GM11168 (cell line): ENCODE measurements around the gene ITPRIPL2.

Experiments
- in situ Hi-C: fragments of 300-500 bp; cut with MboI; formaldehyde crosslinking; loops from one replicate; pipeline ENCODE4 v1.12.0; 2022; ENCODE audit warnings: low sequenced_read_pairs; ENCODE audit not compliant: unreplicated experiment

ITPRIPL2 gene

DNA sequence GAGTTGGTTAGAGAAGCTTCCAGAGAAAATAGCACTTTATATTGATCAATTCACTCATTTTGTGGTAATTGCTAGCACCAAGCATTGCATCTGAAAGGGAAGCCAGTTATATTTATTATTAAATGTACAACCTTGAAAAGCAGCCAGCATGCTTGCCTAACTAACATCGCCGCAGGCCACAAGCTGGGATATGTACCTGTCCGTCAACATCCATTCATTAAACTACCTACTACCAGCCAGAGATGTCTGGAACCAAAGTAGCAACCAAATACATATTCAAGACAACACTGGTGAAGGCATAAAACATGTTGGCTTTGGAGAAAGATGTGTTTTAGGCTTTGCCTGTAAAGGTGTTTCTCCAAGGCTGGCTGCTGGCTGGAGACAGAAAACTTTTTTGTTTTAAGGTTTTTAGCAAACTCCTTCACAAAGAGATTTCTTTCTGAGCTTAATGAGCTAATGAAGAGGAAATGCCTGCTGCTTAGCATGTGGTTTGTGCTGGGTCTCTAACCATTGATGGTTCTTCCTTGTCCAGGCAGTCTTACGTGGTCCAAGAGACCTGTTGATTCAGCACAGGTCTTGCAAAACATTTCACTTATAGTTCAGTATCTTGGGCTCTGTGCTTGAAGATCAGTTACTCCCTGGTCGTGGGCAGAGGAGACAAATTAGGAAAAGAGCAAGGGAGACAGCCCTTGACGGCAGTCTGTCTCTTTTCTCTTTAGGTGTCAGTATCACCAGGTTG, 3.1 kb downstream of the ITPRIPL2 start:
- in situ Hi-C loops: no loop called here

DNA sequence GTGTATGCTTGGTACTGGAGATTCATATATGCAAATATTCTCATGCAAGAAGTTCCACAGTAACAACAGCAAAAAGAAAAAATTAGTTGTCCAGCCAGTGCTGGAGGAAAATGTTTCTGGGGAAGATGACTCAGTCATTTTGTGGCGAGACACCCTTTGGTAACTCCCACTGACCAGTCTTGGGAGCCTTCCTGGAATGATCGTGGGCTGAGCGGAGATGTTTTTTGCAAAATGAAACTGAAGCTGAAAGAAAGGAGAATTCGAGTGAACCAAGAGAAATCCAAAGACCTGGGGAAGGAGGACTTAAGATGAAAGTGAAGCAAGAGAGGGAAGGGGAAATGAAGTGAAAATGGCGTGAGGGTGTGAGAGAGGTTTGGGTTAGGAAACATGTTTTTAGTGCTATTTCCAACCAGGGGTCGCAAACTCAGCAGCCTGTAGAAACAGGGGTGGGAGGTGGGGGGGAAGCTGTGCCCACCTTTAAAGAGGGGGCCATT, 5.2 kb downstream of the ITPRIPL2 start:
- in situ Hi-C loops: no loop called here

DNA sequence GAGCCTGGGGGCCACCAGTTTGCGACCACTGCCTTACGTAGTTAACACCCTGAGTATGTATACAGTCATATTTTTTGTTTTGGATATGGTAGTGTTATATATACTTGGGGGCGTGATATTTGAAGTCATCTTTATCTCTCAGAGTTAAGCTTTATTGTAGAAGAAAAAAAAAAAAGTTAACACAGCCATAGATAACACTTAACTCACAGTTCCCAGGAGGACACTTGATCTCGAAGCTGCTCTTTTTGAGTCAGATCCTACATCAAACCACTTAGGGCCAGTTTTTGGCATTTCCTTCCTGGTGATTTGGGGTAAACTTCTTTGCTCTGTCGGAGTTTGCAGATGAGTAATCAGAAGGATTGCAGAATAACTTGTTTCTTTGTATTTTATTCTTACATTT, 5.8 kb downstream of the ITPRIPL2 start:
- in situ Hi-C loops: no loop called here

DNA sequence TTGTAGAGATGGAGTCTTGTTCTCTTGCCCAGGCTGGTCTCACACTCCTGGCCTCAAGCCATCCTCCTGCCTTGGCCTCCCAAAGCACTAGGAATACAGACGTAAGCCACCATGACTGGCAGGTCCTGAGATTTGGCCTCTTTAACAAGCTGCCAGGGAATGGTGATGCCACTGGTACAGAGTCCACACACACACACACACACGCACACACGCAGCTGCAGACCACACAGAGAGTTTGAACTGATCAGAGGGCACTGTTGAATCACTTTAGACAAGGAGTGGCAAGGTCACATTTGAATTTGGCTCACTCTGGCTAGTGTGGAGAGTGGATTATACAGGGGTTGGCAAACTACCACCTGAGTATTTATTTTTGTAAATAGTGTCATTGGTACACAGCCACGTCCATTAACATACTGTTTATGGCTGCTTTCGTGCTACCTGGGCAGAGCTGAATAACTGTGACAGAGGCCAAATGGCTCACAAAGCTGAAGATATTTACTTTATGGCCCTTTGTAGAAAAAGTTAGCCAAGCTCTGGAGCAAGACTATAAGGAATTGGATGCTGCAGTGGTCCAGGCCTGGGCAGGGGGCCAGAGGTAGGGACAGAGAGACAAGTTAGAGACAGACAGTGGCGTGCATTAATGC, 9.9 kb downstream of the ITPRIPL2 start:
- in situ Hi-C loops: no loop called here

DNA sequence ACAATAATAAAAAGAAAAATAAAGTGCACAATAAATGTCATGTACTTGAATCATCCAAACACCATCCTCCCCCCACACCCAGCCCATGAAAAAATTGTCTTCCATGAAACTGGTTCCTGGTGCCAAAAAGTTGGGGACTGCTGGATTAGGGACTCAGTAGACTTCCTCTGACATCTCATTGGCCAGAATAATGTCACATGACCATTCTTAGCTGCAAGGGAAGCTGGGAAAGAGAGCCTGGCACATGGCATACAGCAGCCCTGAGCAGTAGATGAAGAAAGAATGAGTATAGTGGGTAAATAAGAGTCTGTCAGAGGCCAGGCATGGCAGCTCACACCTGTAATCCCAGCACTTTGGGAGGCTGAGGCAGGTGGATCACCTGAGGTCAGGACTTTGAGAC, 12.5 kb downstream of the ITPRIPL2 start:
- in situ Hi-C loops: no loop called here

DNA sequence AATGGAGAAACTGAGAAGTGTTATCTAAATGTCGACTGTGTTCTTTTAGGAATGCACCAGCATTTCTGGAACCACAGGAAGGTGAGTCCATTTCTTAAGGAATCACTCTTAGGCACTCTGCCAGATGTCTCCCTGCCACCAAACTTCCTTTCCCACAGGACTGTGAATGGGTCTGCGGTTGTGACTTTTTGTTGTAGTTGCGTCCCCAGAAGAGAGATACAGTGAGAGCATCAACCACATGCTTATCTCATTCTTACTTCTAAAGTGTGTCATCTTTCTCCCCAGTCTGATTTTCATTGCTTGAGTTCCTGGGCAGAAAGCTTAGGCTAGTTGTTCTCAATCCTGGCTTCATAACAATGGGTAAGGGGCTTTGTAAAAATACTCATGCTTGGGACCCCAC, 13.4 kb downstream of the ITPRIPL2 start:
- in situ Hi-C loops: no loop called here

DNA sequence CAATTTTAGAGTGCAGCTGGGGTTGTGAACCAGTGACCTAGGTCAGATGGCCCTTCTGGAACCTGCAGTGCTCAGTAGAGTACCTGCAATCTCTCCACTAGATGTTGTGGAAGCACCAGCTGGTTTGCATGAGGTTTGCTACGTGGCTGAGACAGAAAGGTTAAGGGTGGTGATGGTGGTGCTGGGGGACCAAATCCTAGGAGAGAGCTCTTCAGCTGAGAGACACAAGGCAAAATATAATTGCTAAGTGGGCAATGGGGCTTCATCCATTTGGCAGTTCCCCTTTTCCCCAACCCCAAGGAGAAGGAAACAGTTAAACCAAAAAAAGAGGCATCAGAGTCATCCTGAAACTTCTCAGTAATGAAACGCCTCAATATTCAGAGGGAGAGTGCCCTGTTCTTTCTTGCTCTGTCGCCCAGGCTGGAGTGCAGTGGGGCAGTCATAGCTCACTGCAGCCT, 13.9 kb downstream of the ITPRIPL2 start:
- in situ Hi-C loops: no loop called here

DNA sequence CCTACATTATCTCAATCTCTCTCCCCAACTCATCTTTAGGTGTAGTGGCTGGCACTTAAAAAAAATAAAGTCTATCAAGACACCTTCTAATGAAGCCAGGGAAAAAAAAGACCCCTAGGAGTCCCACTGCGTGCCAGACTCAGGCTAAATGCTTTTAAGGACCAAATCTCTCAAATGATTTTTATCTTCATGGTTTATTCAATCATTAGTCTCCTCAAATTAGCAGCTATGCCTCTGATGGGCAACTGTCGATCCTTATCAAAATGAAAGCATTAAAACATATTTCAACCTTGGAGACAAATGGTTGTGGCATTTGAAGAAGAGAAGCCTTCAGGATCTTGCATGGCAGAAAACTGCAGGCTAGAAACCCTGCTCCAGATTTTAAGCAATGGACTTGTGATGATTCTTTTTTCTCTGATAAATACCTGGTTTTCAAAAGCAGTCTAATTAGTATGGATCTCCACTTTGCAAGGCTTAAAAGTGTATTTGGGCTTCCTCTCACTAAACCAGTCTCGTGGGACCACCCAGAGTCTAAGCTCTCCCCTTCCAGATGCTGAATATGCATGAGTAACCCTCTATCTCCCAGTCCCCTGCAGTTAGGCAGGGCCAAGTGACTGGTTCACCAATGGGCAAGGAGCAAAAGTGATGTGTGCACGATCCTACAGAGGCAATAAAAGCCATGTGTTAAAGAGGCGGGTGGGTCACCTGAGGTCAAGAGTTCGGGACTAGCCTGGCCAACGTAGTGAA, 14.9 kb downstream of the ITPRIPL2 start:
- in situ Hi-C loops: no loop called here

DNA sequence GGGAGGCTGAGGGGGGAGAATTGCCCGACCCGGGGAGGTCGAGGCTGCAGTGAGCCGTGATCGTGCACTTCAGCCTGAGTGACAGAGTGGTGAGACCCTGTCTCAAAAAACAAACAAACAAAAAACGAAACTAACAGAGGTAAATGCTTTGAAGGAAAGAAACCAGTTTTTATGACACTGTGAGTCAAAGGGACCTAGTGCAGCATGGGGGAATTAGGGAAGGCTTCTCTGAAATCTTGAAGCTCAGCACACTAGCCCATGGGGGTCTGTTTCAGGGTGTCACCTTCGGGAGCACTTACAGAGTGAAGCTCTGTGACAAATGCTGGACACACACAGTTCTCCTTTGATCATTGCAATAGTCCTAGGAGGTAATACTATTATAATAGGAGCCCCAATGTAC, 16.6 kb downstream of the ITPRIPL2 start:
- in situ Hi-C loops: no loop called here

DNA sequence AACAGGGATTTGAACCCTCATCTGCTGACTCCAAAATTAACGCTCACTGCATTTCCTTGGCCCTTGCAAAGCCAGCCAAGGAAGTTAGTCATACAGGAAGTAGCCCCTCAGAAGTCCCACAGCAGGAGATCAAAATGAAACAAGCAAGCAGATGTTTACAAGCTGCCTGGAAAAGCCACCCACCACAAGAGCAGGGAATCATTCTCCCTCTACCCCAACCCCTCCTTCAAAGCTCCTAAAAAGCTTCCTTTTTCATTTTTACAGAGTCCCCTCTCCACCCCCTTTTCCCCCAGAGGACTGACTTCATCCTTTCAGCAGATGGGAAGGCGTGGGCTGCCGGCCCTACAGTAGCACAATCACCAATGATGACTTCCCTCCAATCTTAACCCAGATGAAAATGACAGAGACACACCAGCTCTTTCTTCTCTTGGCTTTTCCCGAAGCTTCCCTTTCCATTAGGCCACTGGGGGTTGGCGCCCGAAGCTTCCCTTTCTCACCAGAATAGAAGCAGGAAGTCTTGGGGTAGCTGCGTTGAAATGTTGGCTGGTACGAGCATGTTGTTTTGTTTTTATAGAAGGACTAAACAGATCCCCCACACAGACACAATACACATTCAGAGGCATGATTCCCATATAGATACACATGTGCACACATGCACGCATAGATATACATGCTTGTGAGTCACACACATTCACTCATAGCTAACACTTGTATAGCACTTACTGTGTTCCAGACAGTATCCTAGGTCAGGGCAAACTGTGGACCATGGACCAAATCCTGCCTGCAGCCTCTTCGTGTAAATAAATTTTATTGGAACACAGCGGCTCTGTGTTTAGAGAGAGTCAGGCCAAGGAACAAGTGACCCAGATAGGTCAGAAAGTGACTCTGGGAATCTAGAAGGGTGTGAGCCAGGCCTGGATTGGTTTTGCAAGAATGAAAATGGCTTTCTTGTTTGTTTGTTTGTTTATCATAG, 17.4 kb downstream of the ITPRIPL2 start:
- in situ Hi-C loops: no loop called here

DNA sequence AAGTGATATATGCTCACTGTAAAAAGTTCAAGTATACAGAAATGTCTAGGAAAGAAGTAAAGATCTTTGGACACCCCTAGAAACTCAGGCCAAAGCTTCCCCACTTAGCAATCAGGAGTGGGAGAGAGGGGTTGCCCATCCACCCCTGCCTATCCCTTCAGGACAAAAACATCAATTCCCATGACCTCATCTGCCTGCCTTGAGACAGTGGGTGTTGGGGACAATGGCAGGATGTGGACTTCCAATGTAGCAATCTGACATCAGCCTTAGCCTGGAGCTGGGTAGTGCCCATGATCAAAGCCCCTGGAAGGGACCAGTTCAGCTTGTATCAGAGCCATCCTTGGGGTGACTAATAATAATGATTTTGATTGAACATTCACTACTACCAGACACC, 18.1 kb downstream of the ITPRIPL2 start:
- in situ Hi-C loops: no loop called here

DNA sequence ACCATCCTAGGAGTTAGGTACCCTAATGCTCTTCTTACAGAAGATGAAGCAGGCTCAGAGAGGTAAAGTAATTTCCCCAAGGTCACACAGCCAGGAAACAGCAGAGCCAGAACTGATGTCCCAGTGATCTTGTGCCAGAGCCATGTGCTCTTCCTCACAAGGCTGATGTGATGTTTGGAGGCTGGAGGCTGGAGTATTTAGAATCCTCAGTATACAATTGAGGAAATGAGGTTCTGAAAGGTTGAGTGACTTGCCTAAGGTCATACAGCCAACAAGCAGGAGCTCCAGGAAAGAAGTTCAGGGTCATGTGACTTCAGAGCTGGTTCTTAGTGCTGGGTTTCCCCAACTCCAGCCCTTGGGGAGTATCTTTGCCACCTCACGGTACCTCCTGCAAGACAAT, 18.5 kb downstream of the ITPRIPL2 start:
- in situ Hi-C loops: no loop called here

DNA sequence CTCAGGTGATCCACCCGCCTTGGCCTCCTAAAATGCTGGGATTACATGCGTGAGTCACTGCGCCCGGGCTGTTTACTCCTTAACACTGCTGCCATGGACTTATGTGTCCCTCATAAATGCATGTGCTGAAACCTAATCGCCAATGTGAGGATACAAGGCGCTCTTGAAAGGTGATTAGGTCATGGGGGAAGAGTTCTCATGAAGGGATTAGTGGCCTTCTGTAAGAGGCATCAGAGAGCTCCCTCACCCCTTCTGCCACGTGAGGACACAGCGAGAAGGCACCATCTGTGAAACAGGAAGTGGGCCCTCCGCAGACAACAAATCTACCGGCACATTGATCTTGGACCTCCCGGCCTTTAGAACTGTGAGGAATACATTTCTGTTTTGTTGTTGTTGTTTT, 19.1 kb downstream of the ITPRIPL2 start:
- in situ Hi-C loops: no loop called here

DNA sequence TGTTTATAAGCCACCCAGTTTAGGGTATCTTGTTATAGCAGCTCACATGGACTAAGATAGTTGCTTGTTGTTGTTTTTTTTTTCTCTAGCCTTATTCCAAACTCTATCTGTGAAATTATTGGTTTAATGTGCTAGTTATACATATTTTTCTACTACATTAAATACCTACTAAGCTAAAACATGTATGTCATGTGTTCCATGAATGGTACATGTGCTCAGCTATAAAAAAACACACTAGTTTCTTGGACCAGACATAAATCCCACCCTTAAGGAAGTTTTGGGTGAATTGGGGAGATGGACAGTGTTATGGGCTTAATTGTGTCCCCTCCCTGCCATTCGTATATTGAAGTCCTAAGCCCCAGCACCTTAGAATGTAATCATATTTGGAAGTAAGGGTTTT, 19.8 kb downstream of the ITPRIPL2 start:
- in situ Hi-C loops: no loop called here

DNA sequence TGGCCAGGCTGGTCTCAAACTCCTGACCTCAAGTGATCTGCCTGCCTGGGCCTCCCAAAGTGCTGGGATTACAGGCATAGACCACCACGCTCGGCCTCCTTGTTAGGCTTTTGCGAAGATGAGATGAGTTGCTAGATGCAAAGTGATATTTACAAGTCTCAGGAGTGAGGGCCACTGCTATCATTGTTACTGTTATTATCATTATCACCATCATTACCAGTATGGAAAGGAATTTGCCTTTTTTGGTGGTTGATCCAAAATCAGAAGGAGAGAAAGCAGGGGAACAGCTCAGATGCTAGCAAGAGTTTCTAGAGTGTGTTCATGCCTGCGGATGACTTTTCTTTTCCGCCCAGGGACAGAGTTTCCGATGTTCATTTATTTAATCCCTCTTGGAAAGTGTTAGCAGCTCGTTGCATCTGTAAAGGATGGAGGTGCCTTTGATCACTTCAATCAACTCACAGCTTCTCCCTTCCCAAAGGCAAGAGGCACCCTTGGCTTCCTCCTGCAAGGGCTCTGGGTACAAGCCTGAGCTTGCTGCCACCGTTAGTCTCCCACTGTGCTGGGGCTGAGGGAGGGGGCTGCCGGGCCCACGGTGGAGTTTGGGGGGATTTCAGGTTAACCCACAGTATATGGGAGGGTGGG, 21.6 kb downstream of the ITPRIPL2 start:
- in situ Hi-C loops: no loop called here

DNA sequence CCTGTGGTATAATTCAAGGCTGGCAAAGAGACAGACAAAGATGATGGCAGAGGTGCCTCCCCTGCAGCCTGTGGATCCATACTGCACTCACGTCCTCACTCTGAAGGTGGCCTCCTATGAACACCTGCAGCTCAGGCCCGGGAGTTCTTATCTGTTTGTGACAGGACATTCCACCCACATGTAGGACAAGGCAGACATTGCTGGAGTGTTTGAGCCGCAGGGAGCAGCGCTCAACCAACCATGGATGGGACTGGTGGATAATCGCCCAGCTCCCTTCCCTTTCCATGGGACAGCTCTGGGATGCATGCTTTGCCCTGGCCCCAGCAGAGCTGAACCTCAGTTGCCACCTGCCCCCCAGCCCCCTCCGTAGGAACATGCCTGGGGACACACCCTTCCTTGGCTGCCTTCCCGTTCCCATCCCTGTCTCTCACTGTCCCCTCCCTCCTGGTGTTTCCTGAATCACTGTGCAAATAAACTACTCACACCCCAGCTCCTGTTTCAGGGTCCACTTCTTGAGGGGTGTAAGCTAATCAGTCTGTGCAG, 22.2 kb downstream of the ITPRIPL2 start:
- in situ Hi-C loops: no loop called here

DNA sequence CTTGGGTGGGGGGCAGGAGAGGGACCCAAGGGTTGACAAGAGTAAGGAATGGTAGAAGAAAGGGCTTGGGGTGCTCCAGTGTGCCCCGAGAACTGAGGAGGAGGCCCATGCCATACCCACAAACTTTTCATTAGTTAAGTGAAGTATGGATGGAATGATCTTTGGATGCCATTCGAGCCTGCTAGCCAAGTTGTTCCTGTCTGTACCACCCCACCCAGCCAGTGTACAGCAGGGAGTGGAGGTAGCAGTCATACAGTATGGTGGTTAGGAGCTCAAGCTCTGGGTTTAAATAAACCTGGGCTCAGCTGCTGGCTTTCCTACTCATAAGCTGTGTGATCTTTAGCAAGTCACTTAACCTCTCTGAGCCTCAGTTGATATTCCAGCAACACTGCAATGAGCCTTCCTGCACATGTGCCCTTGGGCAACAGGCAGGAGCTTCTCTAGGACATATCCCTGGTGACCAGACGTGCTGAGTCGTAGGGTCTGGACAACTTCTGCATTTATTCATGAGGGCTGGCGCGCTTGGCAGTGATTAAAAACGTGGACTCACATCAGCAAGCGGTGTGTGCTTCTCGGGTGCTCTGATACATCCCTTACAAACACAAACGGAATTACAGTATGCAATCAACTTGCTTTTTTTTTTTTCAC, 22.9 kb downstream of the ITPRIPL2 start:
- in situ Hi-C loops: no loop called here

DNA sequence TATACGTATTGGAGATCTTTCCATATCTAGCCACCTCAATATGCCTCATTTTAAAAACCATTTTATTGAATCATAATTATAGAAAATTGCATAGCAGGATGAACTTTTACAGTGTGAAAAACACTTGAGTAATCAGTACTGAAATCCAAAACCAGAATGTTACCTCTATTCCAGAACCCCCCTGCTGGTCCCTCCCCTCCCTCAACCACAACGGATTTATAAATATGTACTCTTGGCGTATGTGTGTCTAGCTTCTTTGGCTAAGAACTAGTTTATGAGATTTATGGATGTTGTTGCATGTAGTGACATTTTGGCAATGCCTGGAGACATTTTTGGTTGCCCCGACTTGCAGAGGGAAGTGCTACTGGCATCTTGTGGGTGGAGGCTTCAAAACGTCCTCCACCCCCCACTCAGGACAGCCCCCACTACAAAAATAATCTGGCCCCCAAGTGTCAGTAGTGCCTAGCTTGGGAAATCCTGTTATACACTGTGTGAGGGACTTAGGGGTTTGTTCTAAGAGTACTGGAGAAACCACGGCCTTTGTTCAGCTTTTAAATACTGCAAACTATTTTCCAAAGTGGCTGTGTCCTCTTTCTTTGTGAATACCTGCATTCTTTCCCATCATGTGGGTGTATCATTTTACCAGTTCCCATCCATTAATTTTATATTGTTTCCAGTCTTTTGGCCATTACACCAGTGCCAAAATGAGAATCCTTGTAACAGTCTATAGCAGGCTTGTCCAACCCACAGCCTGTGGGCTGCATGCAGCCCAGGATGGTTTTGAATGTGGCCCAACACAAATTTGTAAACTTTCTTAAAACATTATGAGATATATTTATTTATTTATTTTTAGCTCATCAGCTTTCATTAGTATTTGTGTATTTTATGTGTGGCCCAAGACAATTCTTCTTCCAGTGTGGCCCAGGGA, 23.7 kb downstream of the ITPRIPL2 start:
- in situ Hi-C loops: no loop called here
